PC-9 (cell line): Measurements from ENCODE around the gene ZNF282. TPM values are rescaled to one million over a fixed set of nuclear protein-coding genes. Genes with fewer than 3 reads are reported as not detected.

Source experiments
- BruUV-seq: library from RNA; stranded (reverse); fragments of 400-500 nt; replicated peaks from 2 replicates; lab custom pipeline; 2021; lab: Mats Ljungman, UMichigan
- CTCF ChIA-PET: fragments of 300-600 bp; sonication (Branson Sonifier 250); formaldehyde crosslinking; loops from one replicate; lab custom pipeline; 2022; ENCODE audit warnings: antibody characterized with exemption; lab: Charles Lee
- POLR2A ChIA-PET: fragments of 300-600 bp; sonication (Branson Sonifier 250); formaldehyde crosslinking; loops from one replicate; lab custom pipeline; 2022; ENCODE audit warnings: antibody characterized with exemption; ENCODE audit not compliant: unreplicated experiment; lab: Charles Lee
- DNase-seq, 2 experiments: peaks; one replicate each; pipeline versions ENCODE4 v3.0.0 to v3.0.0-alpha.2; 2015 to 2022; ENCODE audit warnings: mixed read lengths in 1 of 2
- H2AFZ ChIP-seq: fragments of 200-600 bp; sonication (generic); 2 replicates; pipeline ENCODE4 v1.8.1; 2017; ENCODE audit warnings: antibody characterized with exemption
- H3F3A ChIP-seq: fragments of 200-600 bp; sonication (generic); 2 replicates; pipeline ENCODE4 v1.8.1; 2017; ENCODE audit warnings: antibody characterized with exemption, mild to moderate bottlenecking, low read depth; ENCODE audit not compliant: insufficient read depth
- H3K27ac ChIP-seq: fragments of 200-600 bp; sonication (generic); 2 replicates; pipeline ENCODE4 v1.6.1; 2016; ENCODE audit warnings: mixed run types
- H3K27me3 ChIP-seq: fragments of 200-600 bp; sonication (generic); 2 replicates; pipeline ENCODE4 v1.6.1; 2016; ENCODE audit warnings: low read depth, mixed run types; ENCODE audit not compliant: insufficient read depth
- H3K36me3 ChIP-seq: fragments of 200-600 bp; sonication (generic); 2 replicates; pipeline ENCODE4 v1.6.1; 2016; ENCODE audit warnings: low read depth, mixed run types
- H3K4me1 ChIP-seq: fragments of 200-600 bp; sonication (generic); replicated peaks from 2 replicates; pipeline ENCODE4 v1.6.1; 2016; ENCODE audit warnings: mixed run types; ENCODE audit not compliant: insufficient read depth
- H3K4me2 ChIP-seq: fragments of 200-600 bp; sonication (generic); 2 replicates; pipeline ENCODE4 v1.6.1; 2017; ENCODE audit warnings: mixed run types
- H3K4me3 ChIP-seq: fragments of 200-600 bp; sonication (generic); 2 replicates; pipeline ENCODE4 v1.6.1; 2016; ENCODE audit warnings: mixed run types
- H3K79me2 ChIP-seq: fragments of 200-600 bp; sonication (generic); 2 replicates; pipeline ENCODE4 v1.6.1; 2017; ENCODE audit warnings: low read depth, mixed run types
- H3K9me2 ChIP-seq: fragments of 200-600 bp; sonication (generic); 2 replicates; pipeline ENCODE4 v1.8.1; 2017; ENCODE audit warnings: mild to moderate bottlenecking; ENCODE audit not compliant: insufficient read depth
- H3K9me3 ChIP-seq: fragments of 200-600 bp; sonication (generic); 2 replicates; pipeline ENCODE4 v1.8.1; 2016; ENCODE audit warnings: low read depth; ENCODE audit not compliant: insufficient read depth
- H4K20me1 ChIP-seq: fragments of 200-600 bp; sonication (generic); 2 replicates; pipeline ENCODE4 v1.8.1; 2017; ENCODE audit not compliant: insufficient read depth
- CTCF ChIP-seq: fragments of 200-600 bp; sonication (generic); conservative IDR thresholded peaks from 2 replicates; pipeline ENCODE4 v1.6.1; 2017; ENCODE audit warnings: mixed run types, antibody characterized with exemption, mild to moderate bottlenecking, moderate library complexity
- EZH2 ChIP-seq: fragments of 200-600 bp; sonication (generic); IDR thresholded peaks from 2 replicates; pipeline ENCODE4 v1.8.0; 2017; ENCODE audit warnings: antibody characterized with exemption, low read depth
- intact Hi-C: fragments of 100-400 bp; cut with micrococcal nuclease; formaldehyde crosslinking; loops from one replicate; pipeline ENCODE4 v1.10.0; 2022; ENCODE audit not compliant: unreplicated experiment
- total RNA-seq: library from RNA; stranded (reverse); gene quantifications from 2 replicates; pipeline ENCODE4 v1.2.3, GENCODE V29; 2021

The ZNF282 gene
- total RNA-seq, 1 experiment from 2014 or later, result 35.9 TPM

GRCh38 chr7:149172534-149172920, 22.8 kb upstream of the ZNF282 start:
- Histone ChIP-seq H3K27me3 (no peaks in the 10 kb centered on the region), H3K36me3 (peaks cover 26% of the 10 kb centered on the region), H3K79me2 (no peaks in the 10 kb centered on the region), H3K9me2 (no peaks in the 10 kb centered on the region), H3K4me1 (peaks cover 17% of the 10 kb centered on the region), H4K20me1 (no peaks in the 10 kb centered on the region), H3K4me3 (no peak overlapping the region), H3K9me3 (no peaks in the 10 kb centered on the region), H3K27ac (peak overlapping the region; percentile 96), H3K4me2 (peak overlapping the region; percentile 44), H2AFZ (no peak overlapping the region), H3F3A (peaks cover 23% of the 10 kb centered on the region)
- no TSS peak for BruUV-seq
- DNase-seq, result no peak
- TF ChIP-seq CTCF (no peak), EZH2 (no peak)
- POLR2A ChIA-PET, result no interaction called here
- CTCF ChIA-PET, result interaction anchor here (0.5 kb wide), 1 partner anchor 26 kb away, joined by 6 read pairs; the partner anchor contains the start of gene ZNF398
- intact Hi-C loops, result no loop called here

GRCh38 chr7:149175150-149175549, 20.2 kb upstream of the ZNF282 start:
- H3K4me1 ChIP-seq, result peaks cover 17% of the 10 kb centered on the region
- no peaks in the 10 kb centered on the region for H3K9me2 ChIP-seq
- H4K20me1 ChIP-seq, result no peaks in the 10 kb centered on the region
- H3K79me2 ChIP-seq, result no peaks in the 10 kb centered on the region
- no peak overlapping the region for H3K4me2 ChIP-seq
- intact Hi-C loops, result no loop called here
- CTCF ChIA-PET, result no interaction called here
- BruUV-seq, result no TSS peak
- H3F3A ChIP-seq, result peaks cover 23% of the 10 kb centered on the region
- no peak overlapping the region for H3K4me3 ChIP-seq
- H3K9me3 ChIP-seq, result no peaks in the 10 kb centered on the region
- peaks cover 19% of the 10 kb centered on the region for H3K36me3 ChIP-seq
- no peak for TF ChIP-seq CTCF
- no peak for DNase-seq
- H3K27me3 ChIP-seq, result no peaks in the 10 kb centered on the region
- no peak overlapping the region for H3K27ac ChIP-seq
- H2AFZ ChIP-seq, result no peak overlapping the region
- POLR2A ChIA-PET, result no interaction called here

DNA sequence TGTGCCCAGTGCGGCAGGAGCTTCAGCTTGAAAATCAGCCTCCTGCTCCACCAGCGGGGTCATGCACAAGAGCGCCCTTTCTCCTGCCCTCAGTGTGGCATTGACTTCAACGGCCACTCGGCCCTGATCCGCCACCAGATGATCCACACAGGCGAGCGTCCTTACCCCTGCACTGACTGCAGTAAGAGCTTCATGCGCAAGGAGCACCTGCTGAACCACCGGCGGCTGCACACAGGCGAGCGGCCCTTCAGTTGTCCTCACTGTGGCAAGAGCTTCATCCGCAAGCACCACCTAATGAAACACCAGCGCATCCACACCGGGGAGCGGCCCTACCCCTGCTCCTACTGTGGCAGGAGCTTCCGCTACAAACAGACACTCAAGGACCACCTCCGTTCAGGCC, 16.1 kb upstream of the ZNF282 start:
- Histone ChIP-seq H3K27me3 (no peaks in the 10 kb centered on the region), H3K4me3 (no peak overlapping the region), H3K79me2 (no peaks in the 10 kb centered on the region), H3K9me2 (no peaks in the 10 kb centered on the region), H3K4me1 (no peaks in the 10 kb centered on the region), H3K4me2 (no peak overlapping the region), H2AFZ (no peak overlapping the region), H3K27ac (no peak overlapping the region), H3K9me3 (no peaks in the 10 kb centered on the region), H3K36me3 (peaks cover 16% of the 10 kb centered on the region), H3F3A (no peaks in the 10 kb centered on the region), H4K20me1 (no peaks in the 10 kb centered on the region)
- CTCF ChIA-PET, result no interaction called here
- TF ChIP-seq EZH2 (no peak), CTCF (no peak)
- POLR2A ChIA-PET, result no interaction called here
- intact Hi-C loops, result no loop called here
- DNase-seq, result no peak
- BruUV-seq, result no TSS peak
